T-helper 1 cell treated with Interleukin-12 subunit alpha and Interleukin-12 subunit beta and Interleukin-4 antibody, amounts not matched to agents 30 μg/mL and 1 μg/mL, for 36 hours (primary cell): ENCODE results near the gene KIAA1217.

Experiments used
- H3K27ac Mint-ChIP-seq: one replicate; pipeline ENCODE4 v1.8.0; 2021; ENCODE audit warnings: mild to moderate bottlenecking, mixed read lengths
- H3K27me3 Mint-ChIP-seq: one replicate; pipeline ENCODE4 v1.8.0; 2021; ENCODE audit warnings: low read depth, mixed read lengths
- H3K36me3 Mint-ChIP-seq: one replicate; pipeline ENCODE4 v1.8.0; 2021; ENCODE audit warnings: low read depth, mixed read lengths
- H3K4me1 Mint-ChIP-seq: one replicate; pipeline ENCODE4 v1.8.0; 2021; ENCODE audit warnings: low read depth, mixed read lengths
- H3K4me3 Mint-ChIP-seq: one replicate; pipeline ENCODE4 v1.8.0; 2021; ENCODE audit warnings: mild to moderate bottlenecking, moderate library complexity, mixed read lengths
- H3K9me3 Mint-ChIP-seq: one replicate; pipeline ENCODE4 v1.8.0; 2021; ENCODE audit warnings: mixed read lengths

KIAA1217 gene

DNA sequence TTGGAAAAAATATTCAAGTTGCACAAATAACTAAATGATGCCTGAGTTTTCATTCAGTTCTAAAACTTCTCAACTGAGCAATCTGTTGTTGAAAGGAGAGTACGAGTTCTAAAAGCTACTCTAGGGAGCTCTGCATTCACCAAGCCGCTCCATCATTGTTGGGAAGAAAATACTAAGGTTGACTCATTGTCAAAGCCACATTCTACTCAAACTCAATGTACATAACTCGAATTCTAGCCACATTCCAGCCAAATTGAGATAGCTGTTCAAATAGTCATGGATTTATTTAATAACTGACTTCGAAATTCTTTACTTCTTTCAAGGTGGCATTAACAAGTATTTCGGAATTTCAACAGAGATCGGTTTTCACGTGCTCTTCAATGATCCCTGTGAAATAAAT is 63.4 kb downstream of the KIAA1217 start:
- H3K4me3 Mint-ChIP-seq = no peak overlapping the region
- H3K4me1 Mint-ChIP-seq = no peaks in the 10 kb centered on the region
- H3K27me3 Mint-ChIP-seq = no peaks in the 10 kb centered on the region
- no peak overlapping the region for H3K27ac Mint-ChIP-seq
- no peaks in the 10 kb centered on the region for H3K36me3 Mint-ChIP-seq
- H3K9me3 Mint-ChIP-seq = no peaks in the 10 kb centered on the region

- H3K36me3 Mint-ChIP-seq = no peaks in the 10 kb centered on the region
- H3K4me3 Mint-ChIP-seq = no peak overlapping the region
- H3K9me3 Mint-ChIP-seq = peaks cover 4% of the 10 kb centered on the region
- H3K4me1 Mint-ChIP-seq = no peaks in the 10 kb centered on the region
- H3K27ac Mint-ChIP-seq = no peak overlapping the region
- no peaks in the 10 kb centered on the region for H3K27me3 Mint-ChIP-seq
Measured at GRCh38 chr10:24277277-24277676, 68.3 kb downstream of the KIAA1217 start.

GRCh38 chr10:24277771-24278170 is 68.8 kb downstream of the KIAA1217 start:
- no peak overlapping the region for H3K27ac Mint-ChIP-seq
- H3K9me3 Mint-ChIP-seq = peaks cover 8% of the 10 kb centered on the region
- no peaks in the 10 kb centered on the region for H3K36me3 Mint-ChIP-seq
- H3K4me3 Mint-ChIP-seq = no peak overlapping the region
- H3K4me1 Mint-ChIP-seq = no peaks in the 10 kb centered on the region
- H3K27me3 Mint-ChIP-seq = no peaks in the 10 kb centered on the region

DNA sequence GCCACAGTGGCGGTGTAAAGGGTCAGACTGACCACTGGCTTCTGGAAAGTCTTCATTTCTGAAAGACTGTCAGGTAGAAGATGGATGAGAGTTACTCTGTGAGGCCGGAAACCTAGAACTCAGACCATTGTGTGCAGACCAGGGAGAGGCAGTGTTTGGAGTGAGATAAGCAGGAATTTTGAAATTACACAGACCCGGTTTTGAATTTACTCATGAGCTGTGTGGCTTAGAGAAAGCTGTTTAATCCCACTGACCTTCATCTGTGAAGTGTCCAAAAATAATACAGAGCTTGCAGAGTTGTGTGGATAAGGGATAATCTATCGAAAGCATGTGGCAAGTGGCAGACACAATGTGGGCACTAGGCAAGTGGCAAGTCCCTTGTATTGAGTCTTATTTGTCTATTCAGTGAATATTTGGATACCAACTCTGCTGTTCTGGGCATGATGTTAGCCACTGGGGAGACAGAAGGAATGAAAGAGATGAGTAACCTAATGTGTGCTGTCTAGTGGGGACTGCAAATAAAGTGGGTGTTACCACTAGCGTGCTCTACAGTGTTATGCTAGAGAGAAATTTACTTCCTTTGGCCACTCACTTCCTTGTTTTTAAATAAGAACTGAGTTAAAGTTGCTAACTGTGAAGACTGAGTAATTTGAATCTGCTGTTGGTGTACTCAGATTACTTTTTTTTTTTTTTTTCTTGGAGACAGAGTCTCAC is 69.4 kb downstream of the KIAA1217 start:
- H3K36me3 Mint-ChIP-seq = no peaks in the 10 kb centered on the region
- no peaks in the 10 kb centered on the region for H3K4me1 Mint-ChIP-seq
- no peak overlapping the region for H3K4me3 Mint-ChIP-seq
- H3K27ac Mint-ChIP-seq = no peak overlapping the region
- H3K27me3 Mint-ChIP-seq = no peaks in the 10 kb centered on the region
- H3K9me3 Mint-ChIP-seq = peaks cover 8% of the 10 kb centered on the region

DNA sequence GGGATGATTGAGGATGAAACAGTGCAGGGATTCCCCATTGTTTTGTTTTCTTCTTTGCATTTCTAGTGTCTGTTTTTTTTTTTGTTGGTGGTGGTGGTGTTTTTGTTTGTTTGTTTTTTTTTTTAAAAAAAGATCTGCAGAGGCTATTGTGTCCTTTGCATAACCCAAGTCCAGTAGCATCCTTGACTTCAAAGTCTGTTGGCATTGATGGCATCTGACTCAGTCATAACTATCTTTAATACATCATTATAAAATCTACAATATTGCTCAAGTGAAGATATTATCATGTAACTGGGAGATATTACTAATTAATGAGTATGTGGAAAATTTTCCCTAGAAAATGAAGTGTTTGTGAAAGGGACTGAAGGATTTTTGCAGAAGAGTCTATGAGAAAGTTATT is 70.2 kb downstream of the KIAA1217 start:
- no peaks in the 10 kb centered on the region for H3K27me3 Mint-ChIP-seq
- H3K27ac Mint-ChIP-seq = no peak overlapping the region
- H3K4me3 Mint-ChIP-seq = no peak overlapping the region

DNA sequence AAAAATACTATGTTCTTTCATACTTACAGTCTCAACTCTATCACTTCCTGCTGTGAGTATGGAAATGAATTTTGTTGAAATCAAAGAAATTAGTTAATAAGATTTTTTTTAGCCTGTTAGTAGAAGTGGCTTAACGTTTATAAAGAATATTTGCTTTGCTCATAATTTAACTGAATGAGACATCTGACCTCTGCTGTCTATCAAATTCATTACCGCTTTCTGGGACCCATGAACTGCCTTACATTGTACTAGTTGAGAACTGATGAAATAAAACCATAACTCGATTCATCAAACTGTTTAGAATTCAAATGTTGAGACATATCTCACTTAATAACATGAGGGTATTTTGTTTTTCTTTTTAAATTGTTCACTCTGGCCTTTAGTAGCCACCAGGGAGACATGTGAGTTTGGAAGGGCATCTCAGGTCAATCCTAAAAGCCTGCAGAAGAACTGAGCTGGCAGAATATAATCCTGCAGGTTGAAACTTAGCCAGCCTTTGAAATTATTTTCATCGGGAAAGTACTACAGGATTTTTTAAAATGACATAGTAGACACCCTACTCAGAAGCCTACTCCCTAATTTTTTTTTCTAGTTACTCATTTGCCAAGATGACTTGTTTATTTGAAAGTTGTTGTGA is 78.7 kb downstream of the KIAA1217 start:
- Mint-ChIP-seq H3K27ac (no peak overlapping the region), H3K4me3 (no peak overlapping the region), H3K27me3 (no peaks in the 10 kb centered on the region), H3K9me3 (peaks cover 13% of the 10 kb centered on the region), H3K4me1 (no peaks in the 10 kb centered on the region), H3K36me3 (no peaks in the 10 kb centered on the region)

More for the DNA sequence above, 70.2 kb downstream of the KIAA1217 start:
- no peaks in the 10 kb centered on the region for H3K36me3 Mint-ChIP-seq
- H3K4me1 Mint-ChIP-seq = no peaks in the 10 kb centered on the region
- H3K9me3 Mint-ChIP-seq = peaks cover 8% of the 10 kb centered on the region

- Mint-ChIP-seq H3K27me3 (no peaks in the 10 kb centered on the region), H3K9me3 (peaks cover 13% of the 10 kb centered on the region), H3K27ac (no peak overlapping the region), H3K4me1 (no peaks in the 10 kb centered on the region), H3K36me3 (no peaks in the 10 kb centered on the region), H3K4me3 (no peak overlapping the region)
Measured at GRCh38 chr10:24288581-24288980, 79.6 kb downstream of the KIAA1217 start.

DNA sequence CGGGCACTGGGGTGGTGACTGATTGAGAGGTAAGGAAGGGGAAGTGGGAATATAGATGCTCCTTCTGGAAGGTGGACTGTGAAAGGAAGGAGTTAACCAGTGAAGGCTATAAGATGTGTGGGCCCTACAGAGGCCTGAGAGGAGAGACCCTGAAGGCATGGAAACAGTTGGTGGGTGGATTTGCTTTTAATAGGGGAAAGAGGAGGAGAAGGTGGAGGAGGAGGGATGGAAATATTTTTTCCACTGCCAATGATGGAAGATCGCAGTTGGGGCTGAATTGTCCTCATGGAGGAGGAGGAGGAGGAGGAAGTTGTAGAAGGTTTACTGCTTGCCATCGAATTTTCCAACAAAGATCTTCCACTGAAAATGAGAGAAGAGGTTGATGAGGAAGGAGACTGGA is 80.3 kb downstream of the KIAA1217 start:
- Mint-ChIP-seq H3K27ac (no peak overlapping the region), H3K4me1 (no peaks in the 10 kb centered on the region), H3K4me3 (no peak overlapping the region), H3K36me3 (no peaks in the 10 kb centered on the region), H3K27me3 (no peaks in the 10 kb centered on the region), H3K9me3 (peaks cover 13% of the 10 kb centered on the region)

- Mint-ChIP-seq H3K27me3 (no peaks in the 10 kb centered on the region), H3K4me1 (no peaks in the 10 kb centered on the region), H3K27ac (no peak overlapping the region), H3K4me3 (no peak overlapping the region), H3K9me3 (peaks cover 12% of the 10 kb centered on the region), H3K36me3 (no peaks in the 10 kb centered on the region)
Measured at GRCh38 chr10:24292304-24293293, 83.7 kb downstream of the KIAA1217 start.

DNA sequence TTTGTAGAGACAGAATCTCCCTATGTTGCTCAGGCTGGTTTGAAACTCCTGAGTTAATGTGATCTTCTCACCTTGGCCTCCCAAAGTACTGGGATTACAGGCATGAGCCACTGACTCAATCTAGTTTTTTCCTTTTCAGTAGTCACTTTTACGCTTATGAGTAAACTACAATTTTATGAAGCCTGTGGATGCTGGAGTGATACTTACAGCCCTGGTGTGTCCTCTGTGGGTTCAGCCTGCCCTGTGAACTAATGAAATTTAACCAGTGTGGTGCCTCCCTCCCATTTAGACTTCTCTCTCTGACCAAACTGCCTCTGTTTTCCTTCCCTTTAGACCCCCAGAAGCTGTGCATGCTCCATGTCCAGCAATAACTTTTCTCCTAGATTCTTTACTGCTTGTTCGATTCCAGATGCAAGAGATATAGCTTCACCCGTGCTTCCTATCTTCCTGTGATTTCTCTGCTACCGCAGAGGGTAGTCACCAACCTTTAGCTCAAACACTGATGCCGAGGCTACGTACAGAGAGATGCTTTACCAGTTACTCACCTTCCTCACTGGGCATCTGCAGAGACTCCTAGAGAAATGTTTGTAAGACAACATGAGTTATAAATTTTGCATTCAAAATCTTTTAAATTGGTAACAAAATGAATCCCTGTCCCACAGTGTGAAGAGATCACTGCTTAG is 90.8 kb downstream of the KIAA1217 start:
- H3K27ac Mint-ChIP-seq = no peak overlapping the region
- H3K36me3 Mint-ChIP-seq = no peaks in the 10 kb centered on the region
- H3K4me3 Mint-ChIP-seq = no peak overlapping the region
- no peaks in the 10 kb centered on the region for H3K9me3 Mint-ChIP-seq
- no peaks in the 10 kb centered on the region for H3K4me1 Mint-ChIP-seq
- H3K27me3 Mint-ChIP-seq = peaks cover 4% of the 10 kb centered on the region

DNA sequence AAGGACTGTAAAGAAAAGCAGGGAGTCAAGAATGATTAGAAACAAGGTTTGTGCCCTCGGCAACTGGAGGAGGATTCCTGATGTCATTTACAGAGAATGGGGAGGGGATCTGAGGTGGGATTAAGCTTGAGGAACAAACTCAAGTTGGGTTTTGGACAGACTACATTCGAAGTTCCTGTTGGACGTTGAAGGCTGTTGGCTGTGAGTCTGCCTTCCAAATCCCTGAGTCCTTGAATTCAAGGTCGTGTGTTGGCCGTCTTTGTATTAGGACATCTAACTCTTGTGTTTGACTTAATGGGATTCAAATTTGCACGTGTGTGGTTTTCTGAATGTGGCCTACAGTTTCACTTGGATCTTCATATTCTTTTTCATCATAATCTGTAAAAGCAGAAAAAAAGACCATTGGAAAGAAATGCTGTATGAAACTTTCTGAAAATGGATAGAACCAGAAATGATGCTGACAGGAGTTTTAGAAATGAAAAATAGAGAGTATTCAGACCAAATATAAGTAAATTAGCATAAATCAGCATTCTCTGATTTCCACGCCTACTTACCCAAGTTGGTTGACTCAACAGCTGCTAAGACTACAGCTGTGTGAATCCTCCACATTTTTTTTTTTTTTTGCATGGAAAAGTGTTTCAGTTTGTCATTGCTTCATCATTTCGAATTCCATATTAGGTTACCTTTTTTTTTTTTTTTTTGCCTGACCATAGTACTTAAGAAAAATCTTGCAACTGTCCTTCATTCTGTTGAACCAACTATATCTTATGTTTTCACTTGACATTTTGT is 94.8 kb downstream of the KIAA1217 start:
- H3K9me3 Mint-ChIP-seq = no peaks in the 10 kb centered on the region
- H3K36me3 Mint-ChIP-seq = no peaks in the 10 kb centered on the region
- H3K27me3 Mint-ChIP-seq = peaks cover 4% of the 10 kb centered on the region
- no peaks in the 10 kb centered on the region for H3K4me1 Mint-ChIP-seq
- H3K4me3 Mint-ChIP-seq = no peak overlapping the region
- H3K27ac Mint-ChIP-seq = no peak overlapping the region

DNA sequence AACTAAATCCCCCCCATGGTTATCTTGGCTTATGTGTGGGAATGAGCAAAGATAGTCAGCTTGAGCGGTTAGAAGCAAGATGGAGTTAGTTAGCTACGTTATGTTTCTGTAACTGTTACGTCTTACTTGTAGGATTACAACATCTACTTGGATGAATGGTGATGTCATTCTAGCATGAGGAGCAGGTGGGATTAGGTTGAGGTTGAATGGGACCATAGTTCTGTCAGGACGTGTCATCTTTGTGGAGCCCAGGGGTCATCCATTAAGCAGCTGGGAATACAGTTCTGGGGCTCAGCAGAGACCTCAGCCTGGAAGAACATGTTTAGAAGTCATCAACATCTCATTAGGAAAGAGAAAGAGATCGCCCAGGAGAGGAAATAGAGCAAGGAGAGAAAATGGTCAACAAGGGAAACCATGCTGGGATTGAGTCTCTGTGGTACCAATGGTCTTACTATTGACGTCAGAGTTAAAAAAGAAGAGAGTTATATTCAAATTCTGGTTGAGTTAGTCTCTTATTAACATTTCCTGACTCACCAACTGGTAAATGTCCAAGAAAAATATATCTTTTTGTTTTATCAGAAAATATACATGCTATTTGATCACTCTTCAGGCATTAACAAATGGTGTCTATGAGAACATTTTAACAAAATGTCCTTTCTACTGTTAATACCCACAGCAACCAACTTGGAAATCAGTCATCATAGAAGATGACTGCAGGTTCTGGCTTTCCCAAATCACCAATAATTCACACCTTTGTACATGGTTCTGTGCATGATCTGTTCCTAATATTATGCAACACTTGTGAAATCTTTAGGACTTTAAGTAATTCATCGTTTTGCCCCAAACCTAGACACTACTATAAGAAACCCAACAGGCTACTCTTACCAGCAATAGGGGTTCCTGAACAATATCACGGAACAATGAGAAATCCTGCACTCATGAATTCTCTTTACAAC is 96.9 kb downstream of the KIAA1217 start:
- no peaks in the 10 kb centered on the region for H3K9me3 Mint-ChIP-seq
- peaks cover 4% of the 10 kb centered on the region for H3K27me3 Mint-ChIP-seq

GRCh38 chr10:24306507-24306875 is 97.6 kb downstream of the KIAA1217 start:
- no peak overlapping the region for H3K4me3 Mint-ChIP-seq
- H3K36me3 Mint-ChIP-seq = no peaks in the 10 kb centered on the region
- H3K27me3 Mint-ChIP-seq = peaks cover 4% of the 10 kb centered on the region
- no peaks in the 10 kb centered on the region for H3K9me3 Mint-ChIP-seq
- no peak overlapping the region for H3K27ac Mint-ChIP-seq
- no peaks in the 10 kb centered on the region for H3K4me1 Mint-ChIP-seq

More for the DNA sequence above, 96.9 kb downstream of the KIAA1217 start:
- no peaks in the 10 kb centered on the region for H3K36me3 Mint-ChIP-seq
- H3K4me1 Mint-ChIP-seq = no peaks in the 10 kb centered on the region
- no peak overlapping the region for H3K27ac Mint-ChIP-seq
- H3K4me3 Mint-ChIP-seq = no peak overlapping the region
